SK-N-SH treated with all-trans-retinoic acid at 6 μM for 48 hours (cell line): ENCODE results near the gene SYTL3.

Source experiments
- ATAC-seq: fragments of 200-7000 bp; cut with Tn5 transposase; 3 replicates; pipeline ENCODE4 v1.9.1; 2020; ENCODE audit warnings: mild to moderate bottlenecking, moderate library complexity
- BACH2 ChIP-seq: fragments of 250-450 bp; sonication (Bioruptor Pico); IDR thresholded peaks from 2 replicates; pipeline ENCODE4 v1.9.0; 2021; ENCODE audit warnings: mild to moderate bottlenecking, borderline replicate concordance
- CSRNP3 ChIP-seq: fragments of 250-450 bp; sonication (Bioruptor Pico); IDR thresholded peaks from 2 replicates; pipeline ENCODE4 v1.5.1; 2021; ENCODE audit warnings: mild to moderate bottlenecking, moderate library complexity
- ESRRG ChIP-seq: fragments of 250-450 bp; sonication (Bioruptor Pico); IDR thresholded peaks from 2 replicates; pipeline ENCODE4 v1.6.1; 2021; ENCODE audit warnings: mild to moderate bottlenecking
- OSR1 ChIP-seq: fragments of 250-450 bp; sonication (Bioruptor Pico); IDR thresholded peaks from 2 replicates; pipeline ENCODE4 v1.8.0; 2022; ENCODE audit warnings: moderate library complexity, mild to moderate bottlenecking, inconsistent platforms
- PATZ1 ChIP-seq: fragments of 250-450 bp; sonication (Bioruptor Pico); IDR thresholded peaks from 2 replicates; pipeline ENCODE4 v1.8.0; 2020; ENCODE audit warnings: mild to moderate bottlenecking, moderate library complexity, borderline replicate concordance
- RARB ChIP-seq: fragments of 250-450 bp; sonication (Bioruptor Pico); IDR thresholded peaks from 2 replicates; pipeline ENCODE4 v1.8.0; 2021; ENCODE audit warnings: mild to moderate bottlenecking, moderate library complexity
- SNAI2 ChIP-seq: fragments of 250-450 bp; sonication (Bioruptor Pico); IDR thresholded peaks from 2 replicates; pipeline ENCODE4 v1.5.0; 2020; ENCODE audit warnings: mild to moderate bottlenecking, moderate library complexity
- TOX ChIP-seq: fragments of 250-450 bp; sonication (Bioruptor Pico); IDR thresholded peaks from 2 replicates; pipeline ENCODE4 v1.8.0; 2021; ENCODE audit warnings: mild to moderate bottlenecking, moderate library complexity, borderline replicate concordance
- ZFP30 ChIP-seq: fragments of 450-650 bp; formaldehyde crosslinking; IDR thresholded peaks from 2 replicates; pipeline ENCODE4 v1.5.0; 2022; ENCODE audit warnings: mild to moderate bottlenecking, moderate library complexity
- ZNF565 ChIP-seq: fragments of 450-650 bp; formaldehyde crosslinking; conservative IDR thresholded peaks from 2 replicates; pipeline ENCODE4 v1.5.0; 2020; ENCODE audit warnings: low read depth, mild to moderate bottlenecking, moderate library complexity
- ZNF70 ChIP-seq: fragments of 450-650 bp; formaldehyde crosslinking; IDR thresholded peaks from 2 replicates; pipeline ENCODE4 v1.5.0; 2020; ENCODE audit warnings: mild to moderate bottlenecking, moderate library complexity
- ZNF8 ChIP-seq: fragments of 450-650 bp; formaldehyde crosslinking; IDR thresholded peaks from 2 replicates; pipeline ENCODE4 v1.5.0; 2020; ENCODE audit warnings: mild to moderate bottlenecking, moderate library complexity
- TF ChIP-seq, protein P1 (sequence below): fragments of 250-450 bp; sonication (Bioruptor Pico); IDR thresholded peaks from 2 replicates; pipeline ENCODE4 v1.5.0; 2020; ENCODE audit warnings: mild to moderate bottlenecking, moderate library complexity
- TF ChIP-seq, protein P2 (sequence below): fragments of 250-450 bp; sonication (Bioruptor Pico); IDR thresholded peaks from 2 replicates; pipeline ENCODE4 v1.5.1; 2020; ENCODE audit warnings: low read depth, mild to moderate bottlenecking, moderate library complexity

SYTL3 gene

DNA sequence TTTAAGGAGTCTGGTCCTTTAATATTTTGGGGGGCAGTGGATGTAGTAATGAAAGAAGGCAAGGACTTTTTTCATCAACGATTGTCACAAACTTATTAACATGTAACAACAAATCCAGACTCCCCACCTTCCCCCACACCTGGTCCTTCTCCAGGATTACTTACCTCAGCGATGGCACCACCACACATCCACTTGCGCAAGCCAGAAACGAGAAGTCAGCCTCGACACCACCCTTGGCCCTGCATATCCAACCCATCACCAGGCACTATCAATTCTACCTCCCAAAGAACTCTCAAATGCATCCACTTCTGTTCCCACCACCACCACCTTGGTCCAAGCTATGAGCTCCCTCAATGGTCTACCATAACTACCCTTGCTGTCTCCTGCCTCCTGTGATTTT, 162.8 kb downstream of the SYTL3 start (continued):
- TF ChIP-seq SNAI2 (no peak), RARB (CRISPR knock-in tag) (no peak), ZNF565 (CRISPR knock-in tag) (no peak)

GRCh38 chr6:158813032-158813431, 163.2 kb downstream of the SYTL3 start:
- TF ChIP-seq ZNF70 (CRISPR knock-in tag) (no peak), SNAI2 (no peak), TOX (no peak), CSRNP3 (CRISPR knock-in tag) (no peak), BACH2 (CRISPR knock-in tag) (no peak), ZFP30 (no peak), ZNF8 (CRISPR knock-in tag) (no peak), OSR1 (CRISPR knock-in tag) (no peak), ESRRG (CRISPR knock-in tag) (no peak), ZNF565 (CRISPR knock-in tag) (no peak), RARB (CRISPR knock-in tag) (no peak), PATZ1 (no peak)
- TF ChIP-seq, protein P1, sequence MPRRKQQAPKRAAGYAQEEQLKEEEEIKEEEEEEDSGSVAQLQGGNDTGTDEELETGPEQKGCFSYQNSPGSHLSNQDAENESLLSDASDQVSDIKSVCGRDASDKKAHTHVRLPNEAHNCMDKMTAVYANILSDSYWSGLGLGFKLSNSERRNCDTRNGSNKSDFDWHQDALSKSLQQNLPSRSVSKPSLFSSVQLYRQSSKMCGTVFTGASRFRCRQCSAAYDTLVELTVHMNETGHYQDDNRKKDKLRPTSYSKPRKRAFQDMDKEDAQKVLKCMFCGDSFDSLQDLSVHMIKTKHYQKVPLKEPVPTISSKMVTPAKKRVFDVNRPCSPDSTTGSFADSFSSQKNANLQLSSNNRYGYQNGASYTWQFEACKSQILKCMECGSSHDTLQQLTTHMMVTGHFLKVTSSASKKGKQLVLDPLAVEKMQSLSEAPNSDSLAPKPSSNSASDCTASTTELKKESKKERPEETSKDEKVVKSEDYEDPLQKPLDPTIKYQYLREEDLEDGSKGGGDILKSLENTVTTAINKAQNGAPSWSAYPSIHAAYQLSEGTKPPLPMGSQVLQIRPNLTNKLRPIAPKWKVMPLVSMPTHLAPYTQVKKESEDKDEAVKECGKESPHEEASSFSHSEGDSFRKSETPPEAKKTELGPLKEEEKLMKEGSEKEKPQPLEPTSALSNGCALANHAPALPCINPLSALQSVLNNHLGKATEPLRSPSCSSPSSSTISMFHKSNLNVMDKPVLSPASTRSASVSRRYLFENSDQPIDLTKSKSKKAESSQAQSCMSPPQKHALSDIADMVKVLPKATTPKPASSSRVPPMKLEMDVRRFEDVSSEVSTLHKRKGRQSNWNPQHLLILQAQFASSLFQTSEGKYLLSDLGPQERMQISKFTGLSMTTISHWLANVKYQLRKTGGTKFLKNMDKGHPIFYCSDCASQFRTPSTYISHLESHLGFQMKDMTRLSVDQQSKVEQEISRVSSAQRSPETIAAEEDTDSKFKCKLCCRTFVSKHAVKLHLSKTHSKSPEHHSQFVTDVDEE, result no peak
- TF ChIP-seq, protein P2, sequence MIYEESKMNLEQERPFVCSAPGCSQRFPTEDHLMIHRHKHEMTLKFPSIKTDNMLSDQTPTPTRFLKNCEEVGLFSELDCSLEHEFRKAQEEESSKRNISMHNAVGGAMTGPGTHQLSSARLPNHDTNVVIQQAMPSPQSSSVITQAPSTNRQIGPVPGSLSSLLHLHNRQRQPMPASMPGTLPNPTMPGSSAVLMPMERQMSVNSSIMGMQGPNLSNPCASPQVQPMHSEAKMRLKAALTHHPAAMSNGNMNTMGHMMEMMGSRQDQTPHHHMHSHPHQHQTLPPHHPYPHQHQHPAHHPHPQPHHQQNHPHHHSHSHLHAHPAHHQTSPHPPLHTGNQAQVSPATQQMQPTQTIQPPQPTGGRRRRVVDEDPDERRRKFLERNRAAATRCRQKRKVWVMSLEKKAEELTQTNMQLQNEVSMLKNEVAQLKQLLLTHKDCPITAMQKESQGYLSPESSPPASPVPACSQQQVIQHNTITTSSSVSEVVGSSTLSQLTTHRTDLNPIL (CRISPR knock-in tag), result no peak
- ATAC-seq, result no peak
